Keratinocyte (primary cell): ENCODE measurements around the gene TOMM22. TPM values are rescaled to one million over a fixed set of nuclear protein-coding genes. Genes with fewer than 3 reads are reported as not detected.

Source experiments
- DNase-seq: peaks from one replicate; pipeline ENCODE4 v3.0.0-alpha.2; 2011; ENCODE audit warnings: low read depth, missing footprints, low spot score
- FAIRE-seq: peaks from 2 replicates; lab custom pipeline; 2011; peaks lifted over from hg19 to GRCh38; lab: Jason Lieb, UNC
- H2AFZ ChIP-seq: 2 replicates; pipeline ENCODE4 v1.6.0; 2012; ENCODE audit warnings: low read length, control low read depth, inconsistent platforms; ENCODE audit not compliant: control insufficient read depth
- H3K27ac ChIP-seq: 2 replicates; pipeline ENCODE4 v1.5.1; 2011; ENCODE audit warnings: low read length; ENCODE audit not compliant: control insufficient read depth, insufficient read depth
- H3K27me3 ChIP-seq: 3 replicates; pipeline ENCODE4 v1.6.0; 2011; ENCODE audit warnings: low read length; ENCODE audit not compliant: control insufficient read depth, insufficient read depth; ENCODE audit errors: extremely low read depth
- H3K36me3 ChIP-seq, 2 experiments: 2 replicates in 1 of 2; 3 replicates in 1 of 2; pipeline ENCODE4 v1.5.1; 2011; ENCODE audit warnings: low read length in 2 of 2, mild to moderate bottlenecking in 1 of 2; ENCODE audit not compliant: control insufficient read depth in 2 of 2, insufficient read depth in 2 of 2; ENCODE audit errors: extremely low read depth in 1 of 2
- H3K4me1 ChIP-seq: 3 replicates; pipeline ENCODE4 v1.5.1; 2011; ENCODE audit warnings: low read length; ENCODE audit not compliant: control insufficient read depth, insufficient read depth; ENCODE audit errors: extremely low read depth
- H3K4me2 ChIP-seq: 3 replicates; pipeline ENCODE4 v1.6.0; 2011; ENCODE audit warnings: low read depth, low read length; ENCODE audit not compliant: control insufficient read depth, insufficient read depth; ENCODE audit errors: extremely low read depth
- H3K4me3 ChIP-seq, 3 experiments: fragments of 200-600 bp in 1 of 3; sonication (generic) in 1 of 3; 2 replicates in 2 of 3; 3 replicates in 1 of 3; pipeline ENCODE4 v1.5.1; 2011 to 2016; ENCODE audit warnings: low read length in 3 of 3, mild to moderate bottlenecking in 3 of 3, control low read depth in 2 of 3, inconsistent platforms in 1 of 3, low read depth in 1 of 3, mixed read lengths in 1 of 3, mixed run types in 1 of 3, moderate library complexity in 1 of 3; ENCODE audit not compliant: control insufficient read depth in 2 of 3, insufficient read depth in 2 of 3; ENCODE audit errors: extremely low read depth in 1 of 3
- H3K79me2 ChIP-seq: 2 replicates; pipeline ENCODE4 v1.6.0; 2012; ENCODE audit warnings: low read length; ENCODE audit not compliant: control insufficient read depth, insufficient read depth
- H3K9ac ChIP-seq: 3 replicates; pipeline ENCODE4 v1.6.0; 2011; ENCODE audit warnings: low read length; ENCODE audit not compliant: control insufficient read depth, insufficient read depth; ENCODE audit errors: extremely low read depth
- H3K9me1 ChIP-seq: 3 replicates; pipeline ENCODE4 v1.6.0; 2011; ENCODE audit warnings: low read length; ENCODE audit not compliant: control insufficient read depth, insufficient read depth; ENCODE audit errors: extremely low read depth
- H3K9me3 ChIP-seq: 2 replicates; pipeline ENCODE4 v1.5.1; 2012; ENCODE audit warnings: low read depth, low read length; ENCODE audit not compliant: control insufficient read depth
- H4K20me1 ChIP-seq: 3 replicates; pipeline ENCODE4 v1.6.0; 2011; ENCODE audit warnings: low read length; ENCODE audit not compliant: control insufficient read depth, insufficient read depth; ENCODE audit errors: extremely low read depth
- EZH2 ChIP-seq: IDR thresholded peaks from one replicate; pipeline ENCODE4 v1.6.1; 2012; ENCODE audit warnings: inconsistent platforms, mild to moderate bottlenecking, low read length, moderate library complexity
- dilution Hi-C: fragments of 300-500 bp; cut with MboI; formaldehyde crosslinking; loops from one replicate; pipeline ENCODE4 v1.7.0; 2020; ENCODE audit warnings: low sequenced_read_pairs; ENCODE audit not compliant: extremely low pct_ligation_motif_present
- polyA plus RNA-seq, 5 experiments: library from polyadenylated mRNA; depleted of rRNA in 3 of 5; stranded (reverse) in 3 of 5; stranded (forward) in 1 of 5; unstranded in 1 of 5; fragments of >200 nt; gene quantifications; 1 replicate in 1 of 5; 2 replicates in 3 of 5; 3 replicates in 1 of 5; pipeline versions ENCODE4 v1.2.1 to v1.2.3, GENCODE V29; 2011 to 2012; ENCODE audit warnings: missing spikeins in 2 of 5, low read depth in 1 of 5, low replicate concordance in 1 of 5
- TF ChIP-seq, protein P1 (sequence below), 3 experiments: IDR thresholded peaks in 1 of 3; conservative IDR thresholded peaks in 1 of 3; optimal IDR thresholded peaks in 1 of 3; 2 replicates in 2 of 3; 3 replicates in 1 of 3; pipeline versions ENCODE3 to v1.5.1; 2011; ENCODE audit warnings: low read length in 3 of 3, mild to moderate bottlenecking in 3 of 3, moderate library complexity in 2 of 3, control low read depth in 1 of 3, inconsistent platforms in 1 of 3; ENCODE audit not compliant: insufficient read depth in 2 of 3; ENCODE audit errors: extremely low read depth in 1 of 3

The TOMM22 gene
- polyA plus RNA-seq, 1 donor (not counting 4 experiments of a cell fraction or from before 2014, with no cell fraction given) = 81.8 TPM

GRCh38 chr22:38720350-38720749, 38.6 kb downstream of the TOMM22 start:
- H3K36me3 ChIP-seq = peaks cover 29 to 38% of the 10 kb centered on the region in 2 experiments
- H4K20me1 ChIP-seq = no peaks in the 10 kb centered on the region
- FAIRE-seq (no peak), DNase-seq (no peak)
- H3K9ac ChIP-seq = no peak overlapping the region
- H3K79me2 ChIP-seq = peaks cover 12% of the 10 kb centered on the region
- no peak overlapping the region for H2AFZ ChIP-seq
- no peak overlapping the region for H3K27ac ChIP-seq
- dilution Hi-C loops = no loop called here
- H3K4me2 ChIP-seq = no peak overlapping the region
- peaks cover 11% of the 10 kb centered on the region for H3K4me1 ChIP-seq
- no peak overlapping the region for H3K4me3 ChIP-seq
- H3K27me3 ChIP-seq = no peaks in the 10 kb centered on the region
- TF ChIP-seq EZH2 = no peak
- TF ChIP-seq, protein P1, sequence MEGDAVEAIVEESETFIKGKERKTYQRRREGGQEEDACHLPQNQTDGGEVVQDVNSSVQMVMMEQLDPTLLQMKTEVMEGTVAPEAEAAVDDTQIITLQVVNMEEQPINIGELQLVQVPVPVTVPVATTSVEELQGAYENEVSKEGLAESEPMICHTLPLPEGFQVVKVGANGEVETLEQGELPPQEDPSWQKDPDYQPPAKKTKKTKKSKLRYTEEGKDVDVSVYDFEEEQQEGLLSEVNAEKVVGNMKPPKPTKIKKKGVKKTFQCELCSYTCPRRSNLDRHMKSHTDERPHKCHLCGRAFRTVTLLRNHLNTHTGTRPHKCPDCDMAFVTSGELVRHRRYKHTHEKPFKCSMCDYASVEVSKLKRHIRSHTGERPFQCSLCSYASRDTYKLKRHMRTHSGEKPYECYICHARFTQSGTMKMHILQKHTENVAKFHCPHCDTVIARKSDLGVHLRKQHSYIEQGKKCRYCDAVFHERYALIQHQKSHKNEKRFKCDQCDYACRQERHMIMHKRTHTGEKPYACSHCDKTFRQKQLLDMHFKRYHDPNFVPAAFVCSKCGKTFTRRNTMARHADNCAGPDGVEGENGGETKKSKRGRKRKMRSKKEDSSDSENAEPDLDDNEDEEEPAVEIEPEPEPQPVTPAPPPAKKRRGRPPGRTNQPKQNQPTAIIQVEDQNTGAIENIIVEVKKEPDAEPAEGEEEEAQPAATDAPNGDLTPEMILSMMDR (optimal IDR thresholded peaks at IDR 0.05 in 1 of 3, IDR thresholded peaks at IDR 0.05 in 1 of 3, conservative IDR thresholded peaks at IDR 0.05 in 1 of 3; ENCODE audit: extremely low read depth in 1 of 3, insufficient read depth in 2 of 3, low read length in 3 of 3) = no peak
- peaks cover under 1% of the 10 kb centered on the region for H3K9me1 ChIP-seq
- H3K9me3 ChIP-seq = no peaks in the 10 kb centered on the region

- no peak overlapping the region for H3K4me3 ChIP-seq
- H3K9me3 ChIP-seq = no peaks in the 10 kb centered on the region
- H3K27me3 ChIP-seq = no peaks in the 10 kb centered on the region
- no peaks in the 10 kb centered on the region for H3K9me1 ChIP-seq
- FAIRE-seq (no peak), DNase-seq (no peak)
- H3K79me2 ChIP-seq = peaks cover 3% of the 10 kb centered on the region
- H3K27ac ChIP-seq = no peak overlapping the region
- H3K4me2 ChIP-seq = no peak overlapping the region
- H3K9ac ChIP-seq = no peak overlapping the region
- TF ChIP-seq, protein P1 (optimal IDR thresholded peaks at IDR 0.05 in 1 of 3, IDR thresholded peaks at IDR 0.05 in 1 of 3, conservative IDR thresholded peaks at IDR 0.05 in 1 of 3; ENCODE audit: extremely low read depth in 1 of 3, insufficient read depth in 2 of 3, low read length in 3 of 3) = no peak
- TF ChIP-seq EZH2 = no peak
- H4K20me1 ChIP-seq = no peaks in the 10 kb centered on the region
- peaks cover 11% of the 10 kb centered on the region for H3K4me1 ChIP-seq
- H2AFZ ChIP-seq = no peak overlapping the region
- peaks cover 37 to 48% of the 10 kb centered on the region in 2 experiments for H3K36me3 ChIP-seq
- dilution Hi-C loops = no loop called here
Measured at GRCh38 chr22:38721551-38721950, 39.8 kb downstream of the TOMM22 start.
